Measurements from ENCODE around the gene GUCA1A. TPM values are rescaled to one million over a fixed set of nuclear protein-coding genes. Genes with fewer than 3 reads are reported as not detected.

GUCA1A gene
- polyA plus RNA-seq, 3 donors = 0.15 to 0.23 (median 0.19) TPM

DNA sequence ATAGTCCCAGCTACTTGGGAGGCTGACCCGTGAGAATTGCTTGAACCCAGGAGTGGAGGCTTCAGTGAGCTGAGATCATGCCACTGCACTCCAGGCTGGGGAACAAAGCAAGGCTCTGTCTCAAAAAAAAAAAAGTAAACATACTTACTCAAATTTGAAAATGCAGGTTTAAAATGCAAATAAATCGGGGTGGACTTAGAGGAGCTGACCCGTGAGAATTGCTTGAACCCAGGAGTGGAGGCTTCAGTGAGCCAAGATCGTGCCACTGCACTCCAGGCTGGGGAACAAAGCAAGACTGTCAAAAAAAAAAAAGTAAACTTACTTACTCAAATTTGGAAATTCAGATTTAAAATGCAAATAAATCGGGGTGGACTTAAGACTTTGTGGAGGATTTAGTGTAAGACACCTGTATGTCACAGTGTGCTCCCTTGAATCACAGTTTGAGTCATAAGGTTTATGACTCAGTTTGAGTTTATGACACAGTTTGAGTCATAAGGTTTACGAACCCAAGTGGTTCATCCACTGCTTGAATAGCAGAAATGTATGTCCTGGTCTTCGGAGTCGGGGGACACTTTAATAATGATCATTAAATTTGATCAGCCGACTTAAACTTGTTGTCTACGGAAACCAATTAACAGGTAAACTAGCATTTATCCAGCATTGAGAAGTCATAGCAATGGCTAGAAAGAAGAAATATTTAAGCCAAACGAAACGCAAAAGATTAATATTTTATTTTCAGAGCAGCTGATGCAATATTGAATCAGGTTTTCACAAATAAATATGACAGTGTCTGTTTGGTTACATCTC is 51.3 kb downstream of the GUCA1A start:
- no peak for DNase-seq (ENCODE audit: extremely low read depth in 1 of 11, low read depth in 9 of 11, low spot score in 4 of 11)

DNA sequence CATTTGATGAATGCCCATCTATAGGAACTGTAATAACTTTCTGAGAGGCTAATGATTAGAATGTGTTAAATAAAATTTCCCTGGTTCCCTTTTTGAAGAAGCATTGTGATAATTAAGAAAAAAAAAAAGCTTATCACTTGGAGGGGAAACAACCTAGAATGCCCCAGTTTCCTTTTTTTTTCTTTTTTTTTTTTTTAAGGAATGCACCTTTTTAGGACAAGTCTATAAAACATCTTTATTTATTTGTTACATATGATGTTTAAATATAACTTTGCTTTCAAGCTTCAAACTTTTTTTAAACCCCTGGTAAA is 51.8 kb downstream of the GUCA1A start:
- no peak for DNase-seq (ENCODE audit: extremely low read depth in 1 of 11, low read depth in 9 of 11, low spot score in 4 of 11)

DNA sequence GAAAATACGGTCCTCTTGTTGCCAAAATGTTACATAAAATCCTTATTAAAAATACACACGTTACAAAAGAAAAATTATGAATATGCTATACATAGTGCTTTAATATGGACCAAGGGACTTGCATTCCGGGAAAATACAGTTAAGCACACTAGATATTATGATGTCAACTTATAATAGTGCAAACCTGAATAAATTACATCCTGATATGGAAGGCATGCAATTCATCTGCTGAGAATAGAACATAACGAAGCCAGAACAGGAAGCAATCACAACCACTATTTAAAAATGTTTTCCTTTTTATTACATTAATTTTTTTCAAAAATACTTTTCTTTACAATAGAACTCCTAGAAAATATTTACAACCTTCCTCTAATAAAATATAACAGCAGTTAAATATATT is 52.3 kb downstream of the GUCA1A start:
- DNase-seq (ENCODE audit: extremely low read depth in 1 of 11, low read depth in 9 of 11, low spot score in 4 of 11) = no peak

GRCh38 chr6:42226161-42226611 is 53.0 kb downstream of the GUCA1A start:
- no peak for DNase-seq (ENCODE audit: extremely low read depth in 1 of 11, low read depth in 9 of 11, low spot score in 4 of 11)

DNA sequence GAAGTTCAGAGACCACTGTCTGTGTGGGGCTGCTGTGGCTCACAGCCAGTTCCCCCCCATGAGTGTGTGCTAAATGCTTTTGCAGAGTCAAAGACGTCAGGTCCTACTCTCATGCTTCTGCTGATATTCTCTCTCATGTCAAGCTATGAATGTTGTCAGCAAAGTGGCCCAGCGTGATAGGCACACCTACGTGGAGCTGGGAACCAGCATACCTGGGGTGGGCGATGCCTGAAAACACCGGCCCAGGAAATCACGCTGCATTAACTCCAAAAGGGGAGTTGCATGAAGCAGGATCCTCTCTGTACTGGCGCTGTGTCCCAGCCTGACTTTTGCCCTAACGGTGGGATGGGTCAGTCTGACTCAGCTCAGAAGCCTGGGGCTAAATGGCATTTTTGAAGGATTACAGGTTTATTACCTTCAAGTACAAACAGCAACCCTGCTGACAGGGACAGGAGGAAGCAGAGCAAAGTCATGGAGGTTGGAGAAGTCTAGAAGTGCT is 53.5 kb downstream of the GUCA1A start:
- no peak for DNase-seq (ENCODE audit: extremely low read depth in 1 of 11, low read depth in 9 of 11, low spot score in 4 of 11)

- DNase-seq (ENCODE audit: extremely low read depth in 1 of 11, low read depth in 9 of 11, low spot score in 4 of 11) = no peak
Measured at GRCh38 chr6:42227173-42227850, 54.1 kb downstream of the GUCA1A start.

GRCh38 chr6:42228305-42228704 is 55.1 kb downstream of the GUCA1A start:
- no peak for DNase-seq (ENCODE audit: extremely low read depth in 1 of 11, low read depth in 9 of 11, low spot score in 4 of 11)

Other genes starting within 250 kb of the GUCA1A start
- 10 to 100 TPM; 21.0 to 31.1 (median 25.1) TPM for gene CCND3, start 231.6 kb upstream of the GUCA1A start, polyA plus RNA-seq (ENCODE audit: insufficient read length in 3 of 3)
- 10 to 100 TPM; 19.9 to 25.8 (median 20.4) TPM for gene TAF8, start 122.8 kb upstream of the GUCA1A start, polyA plus RNA-seq (ENCODE audit: insufficient read length in 3 of 3)
- 1 to 10 TPM; 4.3 to 5.5 (median 5.2) TPM for gene C6orf132, start 30.7 kb upstream of the GUCA1A start, polyA plus RNA-seq (ENCODE audit: insufficient read length in 3 of 3)
- 1 to 10 TPM; 1.5 to 3.4 (median 1.6) TPM for gene GUCA1B, start 21.6 kb downstream of the GUCA1A start, polyA plus RNA-seq (ENCODE audit: insufficient read length in 3 of 3)
- gene MRPS10, start 44.5 kb downstream of the GUCA1A start, polyA plus RNA-seq (ENCODE audit: insufficient read length in 3 of 3) = 10 to 100 TPM; 32.1 to 41.6 (median 32.6) TPM